HUES6 (cell line): Measurements from ENCODE around the gene NGEF.

Experiments used
- H3K27ac ChIP-seq: 2 replicates; pipeline ENCODE4 v1.7.0; 2013; ENCODE audit warnings: low read depth, mild to moderate bottlenecking, low read length, inconsistent platforms
- H3K27me3 ChIP-seq: 2 replicates; pipeline ENCODE4 v1.6.1; 2013; ENCODE audit warnings: low read length; ENCODE audit not compliant: control insufficient read depth, insufficient read depth
- H3K36me3 ChIP-seq: 2 replicates; pipeline ENCODE4 v1.6.1; 2013; ENCODE audit warnings: low read length; ENCODE audit not compliant: control insufficient read depth, insufficient read depth
- H3K4me1 ChIP-seq: 2 replicates; pipeline ENCODE4 v1.6.1; 2013; ENCODE audit warnings: low read length; ENCODE audit not compliant: control insufficient read depth, insufficient read depth
- H3K4me3 ChIP-seq: 2 replicates; pipeline ENCODE4 v1.5.1; 2013; ENCODE audit warnings: low read depth, low read length
- H3K9ac ChIP-seq: one replicate; pipeline ENCODE4 v1.6.1; 2013; ENCODE audit warnings: mild to moderate bottlenecking, low read length
- H3K9me3 ChIP-seq: 2 replicates; pipeline ENCODE4 v1.6.1; 2013; ENCODE audit warnings: low read depth, low read length; ENCODE audit not compliant: control insufficient read depth, insufficient read depth

The NGEF gene

GRCh38 chr2:232836934-232837333 lies 176.1 kb downstream of the NGEF start:
- H3K4me1 ChIP-seq = peaks cover 9% of the 10 kb centered on the region
- H3K9me3 ChIP-seq = no peaks in the 10 kb centered on the region
- H3K27ac ChIP-seq = no peak overlapping the region
- no peak overlapping the region for H3K9ac ChIP-seq
- no peaks in the 10 kb centered on the region for H3K27me3 ChIP-seq
- peaks cover 73% of the 10 kb centered on the region for H3K36me3 ChIP-seq
- no peak overlapping the region for H3K4me3 ChIP-seq

- Histone ChIP-seq H3K27me3 (no peaks in the 10 kb centered on the region), H3K27ac (no peak overlapping the region), H3K4me1 (peaks cover 9% of the 10 kb centered on the region), H3K9ac (no peak overlapping the region), H3K4me3 (no peak overlapping the region), H3K9me3 (no peaks in the 10 kb centered on the region), H3K36me3 (peaks cover 79% of the 10 kb centered on the region)
These were observed 177.3 kb downstream of the NGEF start for GRCh38 chr2:232835687-232836208.

GRCh38 chr2:232833830-232834229 lies 179.2 kb downstream of the NGEF start:
- Histone ChIP-seq H3K4me1 (peaks cover 9% of the 10 kb centered on the region), H3K27ac (no peak overlapping the region), H3K27me3 (no peaks in the 10 kb centered on the region), H3K36me3 (peaks cover 76% of the 10 kb centered on the region), H3K9ac (no peak overlapping the region), H3K4me3 (no peak overlapping the region), H3K9me3 (no peaks in the 10 kb centered on the region)

GRCh38 chr2:232831496-232831895 lies 181.6 kb downstream of the NGEF start:
- H3K9me3 ChIP-seq = no peaks in the 10 kb centered on the region
- no peak overlapping the region; the same call in 1 of the 2 replicates for H3K27ac ChIP-seq
- no peak overlapping the region for H3K9ac ChIP-seq
- no peaks in the 10 kb centered on the region for H3K27me3 ChIP-seq
- H3K4me1 ChIP-seq = no peaks in the 10 kb centered on the region
- peaks cover 68% of the 10 kb centered on the region for H3K36me3 ChIP-seq
- H3K4me3 ChIP-seq = no peak overlapping the region

GRCh38 chr2:232829988-232830387 lies 183.1 kb downstream of the NGEF start:
- no peak overlapping the region for H3K27ac ChIP-seq
- H3K27me3 ChIP-seq = no peaks in the 10 kb centered on the region
- no peaks in the 10 kb centered on the region for H3K4me1 ChIP-seq
- H3K36me3 ChIP-seq = peaks cover 65% of the 10 kb centered on the region
- no peaks in the 10 kb centered on the region for H3K9me3 ChIP-seq
- H3K4me3 ChIP-seq = no peak overlapping the region
- H3K9ac ChIP-seq = no peak overlapping the region
